Daoy (cell line): Measurements from ENCODE around the gene SLIT1. TPM values are rescaled to one million over a fixed set of nuclear protein-coding genes. Genes with fewer than 3 reads are reported as not detected.

Experiments
- DNase-seq: peaks from one replicate; pipeline ENCODE4 v3.0.0-alpha.2; 2015; ENCODE audit warnings: low read depth
- total RNA-seq: library from RNA; depleted of rRNA; stranded (reverse); fragments of >200 nt; shearing (Covaris generic); gene quantifications from 2 replicates; pipeline ENCODE4 v1.2.3, GENCODE V29; 2014

The SLIT1 gene
- total RNA-seq, 1 experiment from 2014 or later, result 0.11 TPM

- no peak for DNase-seq
Measured at GRCh38 chr10:97115846-97116245, 69.9 kb downstream of the SLIT1 start.

DNA sequence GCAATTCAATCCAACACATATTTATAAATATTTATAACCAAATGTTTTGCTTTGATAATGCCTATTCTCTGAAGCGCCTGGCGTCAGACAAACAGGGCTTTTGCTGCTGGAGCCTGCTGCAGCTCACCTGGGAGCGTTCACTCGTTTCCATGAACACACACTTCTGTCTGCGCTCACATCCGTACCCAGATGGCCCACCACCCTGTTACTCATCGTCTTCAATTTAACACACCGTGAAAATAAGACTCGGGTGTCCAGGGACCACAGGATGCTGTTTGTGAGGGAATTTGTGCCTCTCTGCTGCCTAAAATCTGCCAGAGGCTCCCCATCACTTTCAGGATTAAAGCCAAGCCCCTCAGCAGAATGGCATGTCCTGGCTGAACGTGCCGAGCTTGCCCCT is 74.1 kb downstream of the SLIT1 start:
- DNase-seq, result no peak

GRCh38 chr10:97109547-97109946 is 76.2 kb downstream of the SLIT1 start:
- DNase-seq, result no peak

DNA sequence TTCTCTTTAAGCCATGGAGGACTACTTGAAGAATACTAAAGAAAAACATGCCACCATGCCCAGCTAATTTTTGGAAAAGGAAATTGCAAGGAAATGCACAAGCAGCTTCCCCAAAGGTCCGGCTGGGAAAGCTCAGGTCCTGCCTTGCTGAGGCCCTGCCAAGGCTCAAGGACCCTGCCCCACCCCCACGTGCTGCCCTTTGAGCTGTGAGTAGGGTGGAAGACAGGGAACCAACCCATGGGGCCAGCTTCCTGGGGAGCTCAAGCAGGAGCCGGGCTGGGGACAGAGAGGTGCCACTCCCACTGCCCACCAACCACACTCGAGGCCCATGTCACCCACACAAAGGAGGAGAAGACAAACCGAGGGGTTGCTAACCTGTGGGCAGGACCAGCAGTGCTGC is 78.2 kb downstream of the SLIT1 start:
- no peak for DNase-seq

DNA sequence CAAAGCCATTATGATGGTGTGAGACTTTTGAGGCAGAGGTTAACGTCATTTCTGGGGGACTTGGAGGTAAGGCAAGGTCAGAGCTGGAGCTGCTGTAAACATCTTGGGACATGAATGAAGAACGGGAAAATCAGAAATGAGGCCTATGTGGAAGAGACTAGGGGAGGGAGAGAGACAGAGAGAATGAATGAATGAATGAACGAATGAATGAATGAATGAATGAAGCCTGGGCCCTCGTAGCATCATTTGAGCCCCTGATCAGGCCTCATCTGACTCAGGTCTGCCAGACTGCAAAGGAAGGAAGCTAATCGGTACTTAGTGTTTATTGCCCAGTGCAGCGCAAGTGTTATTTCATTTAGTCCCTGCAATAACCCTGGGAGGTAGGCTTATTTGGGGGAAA is 79.6 kb downstream of the SLIT1 start:
- DNase-seq, result no peak

DNA sequence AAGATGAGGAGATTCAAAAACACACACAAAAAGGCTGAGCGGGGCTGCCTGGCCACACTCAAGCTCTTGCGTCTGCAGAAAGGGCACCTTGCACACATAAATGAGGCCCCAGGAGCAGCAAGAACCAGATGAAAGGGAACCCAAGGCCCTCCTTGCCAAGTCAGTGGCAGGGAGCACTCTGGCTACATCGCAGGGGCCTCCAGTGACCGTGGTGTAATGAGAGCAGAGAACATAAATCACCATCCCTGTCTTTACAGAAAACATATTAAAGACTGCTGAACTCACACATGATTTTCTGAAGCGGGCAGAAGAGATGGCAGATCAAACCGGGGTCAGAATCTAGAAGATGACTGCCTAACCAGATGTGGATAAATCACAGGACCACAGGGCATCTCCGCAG is 80.5 kb downstream of the SLIT1 start:
- DNase-seq, result no peak

GRCh38 chr10:97103316-97104080 is 82.3 kb downstream of the SLIT1 start:
- no peak for DNase-seq

DNA sequence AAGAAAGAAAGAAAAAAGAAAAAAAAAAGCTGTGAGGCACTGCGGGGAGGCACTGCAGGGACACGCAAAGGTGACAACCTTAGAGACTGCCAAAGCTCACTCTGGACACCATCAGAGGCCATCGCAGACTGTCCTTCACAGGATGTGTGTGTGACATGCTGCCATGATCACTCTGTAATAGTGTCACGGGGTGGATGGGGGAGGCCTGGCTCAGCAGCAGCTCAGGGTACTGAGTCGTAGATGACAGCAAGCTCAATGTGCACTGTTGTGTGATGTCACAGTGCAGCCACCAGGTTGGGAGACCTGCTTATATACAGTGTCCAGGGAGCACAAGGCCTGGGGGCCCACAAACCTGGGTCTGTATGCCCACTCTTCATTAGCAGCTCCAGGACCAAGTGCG is 83.3 kb downstream of the SLIT1 start:
- DNase-seq, result no peak

GRCh38 chr10:97101166-97101940 is 84.4 kb downstream of the SLIT1 start:
- no peak for DNase-seq

GRCh38 chr10:97100657-97101056 is 85.1 kb downstream of the SLIT1 start:
- DNase-seq, result no peak

- no peak for DNase-seq
Measured at GRCh38 chr10:97099868-97100267, 85.9 kb downstream of the SLIT1 start.

- DNase-seq, result no peak
Measured at GRCh38 chr10:97099089-97099488, 86.7 kb downstream of the SLIT1 start.

DNA sequence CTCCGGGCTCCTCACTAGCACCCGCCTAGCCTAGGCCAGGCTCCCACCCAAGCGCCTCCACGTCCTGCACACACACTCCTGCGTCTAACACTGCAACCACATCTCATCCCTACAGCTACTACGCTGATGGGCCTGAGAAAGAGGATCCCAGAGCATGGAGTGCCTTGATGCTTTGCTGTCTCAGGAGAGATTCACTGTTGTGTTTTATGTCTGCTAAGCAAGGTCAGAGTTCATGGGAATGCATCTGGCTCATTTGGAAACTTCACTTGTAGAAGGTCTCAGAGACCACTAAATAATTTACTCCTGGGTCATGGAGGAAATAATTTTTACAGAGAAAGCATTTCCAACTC is 88.7 kb downstream of the SLIT1 start:
- no peak for DNase-seq

GRCh38 chr10:97096261-97097083 is 89.3 kb downstream of the SLIT1 start:
- DNase-seq, result no peak

GRCh38 chr10:97095701-97096260 is 90.0 kb downstream of the SLIT1 start:
- no peak for DNase-seq

DNA sequence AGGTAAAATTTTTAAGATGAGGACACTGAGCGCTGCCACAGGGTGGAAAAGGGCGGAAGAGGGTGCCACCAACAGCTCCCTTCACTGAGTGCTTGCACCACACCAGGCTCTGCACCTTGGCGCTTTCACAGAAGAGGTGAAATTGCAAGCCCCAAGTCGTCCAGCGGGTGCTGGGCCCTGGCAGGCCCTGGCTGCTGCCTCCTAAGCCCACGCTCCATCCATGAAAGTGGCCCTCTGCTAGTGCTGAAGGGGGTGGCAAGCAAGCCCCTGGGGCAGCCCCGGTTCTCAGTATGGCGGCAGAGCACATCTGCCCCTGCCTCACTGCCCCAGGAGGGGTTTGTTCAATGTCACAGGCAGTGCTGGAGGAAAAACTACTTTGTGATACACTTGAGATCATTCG is 95.1 kb downstream of the SLIT1 start:
- DNase-seq, result no peak

DNA sequence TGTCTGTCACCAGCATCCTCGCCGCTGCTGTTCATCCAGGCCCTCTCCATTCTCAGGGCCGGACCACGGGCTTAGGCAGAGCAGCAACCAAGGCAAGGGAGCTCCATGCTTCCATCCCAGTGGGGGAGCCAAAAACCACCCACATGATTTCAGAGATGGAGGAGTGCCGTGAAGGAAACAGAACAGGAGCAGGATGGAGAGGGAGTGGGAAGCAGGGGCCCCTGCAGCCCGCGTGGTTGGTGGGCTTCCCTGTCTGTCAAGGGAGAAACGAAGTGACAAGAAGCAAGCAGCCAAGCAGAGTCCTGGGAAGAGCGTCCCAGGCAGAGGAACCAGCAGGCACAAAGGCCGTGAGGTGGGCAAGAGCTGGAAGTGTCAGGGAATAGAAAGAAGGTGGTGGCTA is 95.7 kb downstream of the SLIT1 start:
- no peak for DNase-seq

- DNase-seq, result no peak
Measured at GRCh38 chr10:97089209-97089870, 96.4 kb downstream of the SLIT1 start.

DNA sequence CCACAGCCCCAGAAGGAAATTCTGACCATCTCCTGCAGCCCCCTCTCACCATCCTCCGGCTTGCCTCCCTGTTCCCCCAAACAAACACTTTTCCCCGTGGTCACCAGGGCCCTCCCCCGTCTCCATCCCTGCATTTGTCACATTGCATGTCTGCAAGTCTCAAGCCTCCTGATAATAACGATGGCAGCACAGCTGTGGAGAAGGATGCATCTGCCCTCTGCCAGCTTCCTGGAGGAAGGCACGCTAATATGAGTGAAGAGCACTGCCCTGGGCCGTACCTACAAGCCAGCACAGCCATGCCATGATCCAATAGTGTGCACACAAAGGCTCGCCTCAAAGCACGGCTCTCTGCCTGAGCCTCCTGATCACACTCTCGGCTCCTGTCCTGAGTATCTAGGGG is 98.5 kb downstream of the SLIT1 start:
- DNase-seq, result no peak

GRCh38 chr10:97086530-97086929 is 99.2 kb downstream of the SLIT1 start:
- DNase-seq, result no peak

GRCh38 chr10:97083228-97083829 is 102.4 kb downstream of the SLIT1 start:
- no peak for DNase-seq
